GM21619 (cell line): ENCODE results near the gene TMEM203.
"Not testable (repeated sequence)": the region's sequence is repeated elsewhere in the genome, so short reads cannot be mapped to it uniquely, and the experiment has no call there.

Source experiments
- ATAC-seq: cut with Tn5 transposase; IDR thresholded peaks from one replicate; pipeline ENCODE4 v1.9.1; 2021; ENCODE audit not compliant: unreplicated experiment

TMEM203 gene

GRCh38 chr9:137205126-137206069 lies at the start of gene TMEM203, which contains the start of gene NDOR1:
TSS of gene TMEM203 (minus strand) at chr9:137205648. CDS start at chr9:137205414, 234 bp downstream.
TSS of gene NDOR1 (plus strand) at chr9:137205700. CDS start at chr9:137205778, 78 bp downstream.
- ATAC-seq: peak; percentile 49

- peak; percentile 69 for ATAC-seq
These were observed 49.4 kb upstream of the TMEM203 start, which contains the start of gene NELFB for GRCh38 chr9:137254624-137255447. TSS of gene NELFB (plus strand) at chr9:137255327.

GRCh38 chr9:137253717-137254623 lies 48.5 kb upstream of the TMEM203 start:
- ATAC-seq: no peak

- no peak for ATAC-seq
These were observed 47.4 kb upstream of the TMEM203 start for GRCh38 chr9:137252555-137253506.

- ATAC-seq: no peak
These were observed 46.2 kb upstream of the TMEM203 start for GRCh38 chr9:137251490-137252268.

GRCh38 chr9:137251194-137251461 lies 45.7 kb upstream of the TMEM203 start, which contains the start of gene STPG3:
TSS of gene STPG3 (plus strand) at chr9:137251286. CDS start at chr9:137251287, 1 bp downstream.
- no peak for ATAC-seq

- ATAC-seq: no peak
These were observed 45.1 kb upstream of the TMEM203 start for GRCh38 chr9:137250329-137251193.

DNA sequence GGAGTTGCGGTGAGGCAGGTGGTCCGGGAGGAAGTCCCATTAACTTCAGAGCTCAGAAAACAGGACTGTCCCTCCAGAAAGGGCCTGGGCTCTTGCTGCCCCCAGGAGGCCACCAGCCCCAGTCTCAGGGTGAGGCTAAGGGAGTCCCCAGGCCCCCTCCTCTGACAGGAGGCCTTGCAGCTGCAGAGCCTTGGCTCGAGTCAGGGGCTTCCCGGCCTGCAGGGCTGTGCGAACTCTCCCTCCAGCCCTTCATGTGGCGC lies 42.4 kb upstream of the TMEM203 start:
- no peak for ATAC-seq

- ATAC-seq: no peak
These were observed 41.9 kb upstream of the TMEM203 start for GRCh38 chr9:137247135-137247915.

DNA sequence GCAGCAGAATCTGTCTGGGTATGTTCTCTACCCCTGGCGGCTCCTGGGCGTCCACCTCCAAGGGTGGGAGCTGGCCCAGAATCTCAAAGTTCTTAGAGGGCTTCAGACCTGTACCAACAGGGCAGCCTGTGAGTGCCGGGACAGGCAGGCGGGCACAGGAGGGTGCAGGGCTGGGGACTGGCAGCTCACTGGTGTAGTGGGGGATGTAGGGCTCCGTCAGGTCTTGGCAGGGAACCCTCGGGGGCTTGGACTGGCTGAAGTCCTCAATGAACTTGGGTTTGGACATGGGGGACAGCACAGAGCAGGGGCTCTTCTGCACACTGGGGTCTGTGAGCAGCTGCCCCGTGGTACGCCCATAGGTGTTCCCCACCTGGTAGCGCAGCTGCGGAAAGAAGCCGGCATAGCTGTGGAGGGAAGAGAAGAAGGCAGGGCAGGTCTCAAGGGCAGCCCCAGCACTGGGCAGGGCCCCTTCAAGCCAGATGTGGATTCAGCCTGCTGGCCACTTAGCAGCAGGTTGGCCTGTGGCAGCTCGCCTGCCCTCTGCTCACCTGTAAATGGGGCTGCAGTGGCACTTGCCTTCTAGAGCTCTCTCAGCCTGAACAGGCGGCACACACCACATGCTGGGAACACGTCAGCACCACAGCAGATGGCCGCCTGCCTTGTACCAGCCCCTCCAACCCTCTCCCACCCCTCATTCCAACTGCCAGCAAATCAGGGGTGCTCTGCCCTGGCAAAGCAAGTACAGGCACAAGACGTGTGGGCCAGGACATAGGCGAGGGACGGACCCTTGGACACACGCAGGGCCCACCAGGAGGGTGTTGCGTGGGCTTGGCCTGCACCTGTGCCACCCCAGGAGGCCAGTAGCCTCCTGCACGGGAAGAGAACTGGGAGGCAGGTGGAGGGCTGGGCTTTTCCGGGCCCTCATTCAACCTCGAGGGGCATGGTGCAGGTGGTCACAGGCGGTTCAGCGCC lies 40.3 kb upstream of the TMEM203 start:
- no peak for ATAC-seq

- ATAC-seq: no peak
These were observed 39.3 kb upstream of the TMEM203 start for GRCh38 chr9:137244486-137245449.

- ATAC-seq: no peak
These were observed 38.4 kb upstream of the TMEM203 start for GRCh38 chr9:137243626-137244485.

DNA sequence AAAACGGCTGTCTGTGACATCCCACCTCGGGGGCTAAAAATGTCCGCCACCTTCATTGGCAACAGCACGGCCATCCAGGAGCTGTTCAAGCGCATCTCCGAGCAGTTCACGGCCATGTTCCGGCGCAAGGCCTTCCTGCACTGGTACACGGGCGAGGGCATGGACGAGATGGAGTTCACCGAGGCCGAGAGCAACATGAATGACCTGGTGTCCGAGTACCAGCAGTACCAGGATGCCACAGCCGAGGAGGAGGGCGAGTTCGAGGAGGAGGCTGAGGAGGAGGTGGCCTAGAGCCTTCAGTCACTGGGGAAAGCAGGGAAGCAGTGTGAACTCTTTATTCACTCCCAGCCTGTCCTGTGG lies 37.8 kb upstream of the TMEM203 start:
- ATAC-seq: not testable (repeated sequence)
